Activated naive CD8-positive, alpha-beta T cell treated with anti-CD3 and anti-CD28 coated beads, Interleukin-2, amount 50 U/mL, for 16 hours (primary cell): ENCODE data around the gene PLCB4.

Source experiments
- DNase-seq: peaks from one replicate; pipeline ENCODE4 v3.0.0-alpha.2; 2020; ENCODE audit warnings: low read depth, low spot score

PLCB4 gene

DNA sequence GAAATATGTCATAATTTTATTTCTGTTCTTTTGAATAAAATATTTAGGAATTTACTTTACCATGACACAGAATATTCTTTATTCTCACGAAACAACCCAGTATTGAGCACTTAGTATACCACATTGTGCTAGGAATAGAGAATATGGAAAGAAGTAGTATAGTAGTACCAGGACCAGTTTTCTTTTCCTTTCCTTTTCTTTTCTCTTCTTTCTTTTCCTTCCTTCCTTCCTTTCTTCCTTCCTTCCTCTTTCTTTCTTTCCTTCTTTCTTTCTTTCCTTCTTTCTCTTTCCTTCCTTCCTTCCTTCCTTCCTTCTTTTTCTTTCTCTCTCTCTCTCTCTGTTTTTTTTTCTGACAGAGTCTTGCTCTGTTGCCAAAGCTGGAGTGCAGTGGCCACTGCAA is 7.5 kb upstream of the PLCB4 start:
- DNase-seq, result no peak

DNA sequence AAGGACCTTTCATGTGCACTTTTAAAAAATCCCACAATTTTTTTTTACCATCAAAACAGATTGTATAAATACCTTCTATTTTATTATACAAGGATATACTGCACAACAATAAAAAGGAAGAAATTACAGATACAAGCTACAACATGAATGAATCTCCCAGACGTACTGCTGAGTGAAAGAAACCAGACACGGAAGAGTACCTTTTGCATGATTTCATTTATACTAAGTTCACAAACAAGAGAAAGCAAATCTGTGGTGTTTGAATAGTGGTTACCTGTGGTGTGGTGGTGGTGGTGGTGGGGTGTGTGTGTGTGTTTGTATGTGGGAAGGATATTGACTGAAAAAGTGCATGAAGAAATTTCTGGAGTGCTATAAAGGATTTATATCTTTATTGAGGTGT is 6.8 kb upstream of the PLCB4 start:
- DNase-seq, result no peak

DNA sequence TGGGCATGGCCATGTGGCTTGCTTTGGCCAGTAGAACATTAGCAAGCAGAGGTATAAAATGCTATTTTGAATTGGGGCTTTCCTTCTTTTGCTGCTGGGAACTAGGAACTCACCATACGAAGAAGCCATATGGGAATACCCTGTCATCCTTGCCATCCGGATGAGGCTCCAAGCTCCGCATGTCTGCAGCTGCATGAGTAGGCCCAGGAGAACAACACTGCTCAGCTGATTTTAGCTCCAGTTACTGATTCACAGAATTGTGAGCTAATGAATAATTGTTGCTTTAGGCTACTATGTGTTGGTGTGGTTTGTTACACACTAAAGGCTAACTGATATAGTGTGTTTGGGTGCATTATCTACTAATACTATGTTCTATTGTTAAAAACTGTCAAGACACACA is 2.7 kb upstream of the PLCB4 start:
- DNase-seq, result no peak

DNA sequence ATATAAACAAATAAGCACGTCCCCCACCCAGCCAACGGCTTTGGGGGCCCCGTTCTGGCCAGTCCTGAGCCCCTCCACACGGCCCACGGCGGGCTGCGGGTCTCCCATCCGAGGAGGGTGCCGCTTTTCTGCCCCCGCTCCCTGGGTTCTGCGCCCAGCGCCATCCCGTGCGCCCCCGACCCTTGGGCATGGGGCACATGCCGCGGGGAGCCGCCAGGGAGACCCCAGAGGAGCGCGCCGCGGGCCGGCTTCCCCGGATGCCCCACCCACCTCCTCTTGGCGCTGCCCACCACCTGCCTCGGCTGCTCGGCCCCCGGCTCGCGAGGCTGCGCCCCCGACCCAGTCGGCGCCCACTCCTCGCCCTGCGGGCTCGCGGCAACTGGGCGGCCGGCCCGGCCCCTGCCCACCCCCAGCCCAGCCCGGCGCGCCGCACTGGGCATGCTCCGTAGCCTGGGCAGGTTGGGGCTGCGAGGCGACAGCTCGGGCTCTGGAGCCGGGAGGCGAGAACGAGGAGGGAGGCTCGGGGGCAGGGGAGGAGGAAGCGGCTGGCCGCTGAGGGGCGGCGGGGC is 570 bp upstream of the PLCB4 start:
- DNase-seq, result no peak

DNA sequence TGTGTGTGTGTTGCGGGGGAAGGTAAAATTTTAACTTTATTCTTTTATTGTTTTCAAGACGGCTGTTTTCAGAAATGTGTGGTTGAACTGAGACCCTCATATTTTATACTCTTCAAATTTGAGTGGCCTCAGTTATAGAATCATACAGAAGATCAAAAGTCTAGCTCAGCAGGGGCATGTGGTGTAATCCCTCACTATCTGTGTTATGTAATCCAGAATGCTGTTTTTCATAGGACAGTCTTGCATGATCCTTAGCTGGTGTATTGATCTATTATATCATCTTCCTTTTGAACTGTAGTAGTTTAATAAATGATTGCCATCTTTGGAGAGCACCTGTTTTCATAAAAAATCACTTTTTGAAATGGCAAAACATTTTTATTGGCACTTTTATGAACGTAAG is 1.4 kb downstream of the PLCB4 start:
- DNase-seq, result no peak

DNA sequence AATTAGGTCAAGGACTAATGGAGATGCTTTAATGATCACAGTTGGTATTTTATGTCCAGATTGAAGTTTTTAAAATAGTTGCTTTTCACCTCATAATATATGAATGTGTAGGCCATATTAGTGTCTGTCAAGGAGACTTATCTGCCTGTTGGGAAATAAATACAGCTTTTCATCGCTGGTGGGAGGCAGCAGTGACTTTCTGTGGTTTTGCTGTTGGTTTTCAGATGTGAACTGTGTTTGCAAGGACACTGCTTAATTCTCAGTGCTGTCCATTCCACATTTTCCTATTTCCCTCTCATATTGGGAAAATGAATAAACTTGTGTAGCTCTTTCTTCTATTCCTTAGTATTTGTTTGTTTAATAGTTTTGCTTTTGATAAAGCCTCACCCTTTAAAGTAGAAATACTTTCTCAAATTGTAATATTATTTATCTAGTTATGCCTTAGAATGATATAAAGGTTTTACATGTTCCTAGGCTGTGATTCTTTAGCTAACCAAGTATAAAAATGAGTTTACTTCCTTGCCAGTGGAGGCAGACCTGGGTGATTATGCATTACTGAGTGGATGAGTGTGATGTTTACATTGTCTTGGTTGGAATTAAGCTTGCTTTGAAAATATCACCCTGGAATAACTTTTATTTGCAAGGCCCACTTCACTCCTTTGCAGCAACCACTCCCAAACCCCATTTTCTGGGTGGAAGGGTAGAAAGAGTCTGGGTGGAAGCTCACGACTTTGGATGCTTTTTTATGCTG is 3.3 kb downstream of the PLCB4 start:
- no peak for DNase-seq

DNA sequence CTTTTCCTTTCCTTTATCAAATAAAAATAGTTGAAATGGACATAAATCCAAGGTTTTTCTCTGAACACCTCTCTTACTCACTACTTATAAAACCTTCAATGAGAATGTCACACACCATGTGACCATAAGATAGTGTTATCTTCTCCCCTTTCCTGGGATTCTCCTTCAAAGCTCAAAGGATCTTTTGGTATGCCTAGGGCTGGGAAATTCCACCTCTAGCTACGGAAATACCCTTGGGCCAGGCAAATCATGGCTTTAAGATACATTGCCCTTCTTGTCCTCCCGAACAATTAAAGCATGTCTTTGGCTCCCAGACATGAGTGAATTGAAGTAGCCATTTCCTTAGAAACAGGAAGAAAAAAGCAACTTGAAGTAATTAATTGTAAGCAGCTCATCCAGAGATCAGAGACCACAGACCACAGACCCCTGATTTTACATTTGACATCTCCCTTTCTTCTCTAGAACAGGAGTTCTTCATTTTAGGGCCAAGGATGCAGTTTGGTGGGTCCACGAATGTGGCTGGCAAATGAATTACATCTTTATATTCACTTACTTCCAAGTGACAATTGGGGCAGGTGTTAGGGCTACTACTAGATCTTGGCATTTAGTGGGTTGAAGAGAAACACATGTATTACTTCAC is 4.1 kb downstream of the PLCB4 start:
- DNase-seq, result no peak

DNA sequence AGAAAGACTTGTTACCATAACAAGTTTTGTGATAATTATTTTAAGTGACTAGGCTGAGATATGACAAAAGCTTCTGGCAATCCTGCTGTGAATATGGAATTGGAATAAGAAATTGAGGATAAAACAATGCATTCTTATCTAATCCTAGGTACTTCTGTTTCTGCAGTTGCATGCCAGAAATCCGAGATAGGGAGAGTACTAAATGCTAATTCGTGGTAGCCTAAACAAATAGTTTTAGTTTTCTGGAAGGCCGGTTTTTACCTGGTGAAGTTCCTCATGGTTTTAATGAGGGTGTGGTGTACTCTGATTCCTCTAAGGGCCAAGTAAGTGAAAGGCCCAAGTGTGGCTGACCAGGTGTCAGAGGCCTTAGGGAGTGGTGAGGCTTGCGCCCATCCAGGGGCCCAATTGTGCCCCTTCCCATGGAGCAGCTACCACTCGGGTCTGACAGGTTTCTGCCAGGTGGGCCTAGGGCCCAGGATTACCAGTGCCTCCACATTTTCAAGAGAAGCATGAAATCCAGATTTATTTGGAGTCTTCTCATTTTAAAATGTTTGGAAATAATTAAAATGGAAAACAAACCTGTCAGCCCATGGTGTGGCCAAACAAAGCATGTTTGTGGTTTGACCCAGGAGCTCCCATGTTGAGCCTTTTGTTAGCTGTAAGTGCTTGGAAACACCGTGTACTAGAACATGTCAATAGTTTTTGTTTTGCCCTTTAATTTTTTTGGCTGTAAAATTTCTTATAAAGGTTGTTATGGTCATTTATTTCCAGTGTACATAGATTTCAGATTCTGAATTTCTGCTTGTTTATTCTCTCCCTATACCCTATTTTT is 6.6 kb downstream of the PLCB4 start:
- DNase-seq, result no peak

DNA sequence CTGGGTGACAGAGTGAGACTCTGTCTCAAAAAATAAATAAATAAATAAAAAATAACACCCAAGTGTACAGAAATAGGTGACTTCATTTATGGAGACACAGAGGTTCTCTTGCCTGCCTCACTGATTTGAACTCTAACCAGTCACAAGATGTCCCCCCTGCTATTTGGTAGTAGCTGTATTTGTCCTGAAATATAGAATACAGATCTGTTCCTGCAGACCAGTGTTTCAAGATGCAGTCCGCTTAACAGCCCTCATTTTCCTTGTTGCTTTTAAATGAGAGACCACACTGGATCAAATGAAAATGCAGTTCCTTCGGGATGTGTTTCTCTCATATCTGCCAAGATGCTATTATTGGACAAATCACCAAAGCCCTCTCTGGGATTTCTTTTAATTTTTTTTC is 7.6 kb downstream of the PLCB4 start:
- DNase-seq, result no peak

DNA sequence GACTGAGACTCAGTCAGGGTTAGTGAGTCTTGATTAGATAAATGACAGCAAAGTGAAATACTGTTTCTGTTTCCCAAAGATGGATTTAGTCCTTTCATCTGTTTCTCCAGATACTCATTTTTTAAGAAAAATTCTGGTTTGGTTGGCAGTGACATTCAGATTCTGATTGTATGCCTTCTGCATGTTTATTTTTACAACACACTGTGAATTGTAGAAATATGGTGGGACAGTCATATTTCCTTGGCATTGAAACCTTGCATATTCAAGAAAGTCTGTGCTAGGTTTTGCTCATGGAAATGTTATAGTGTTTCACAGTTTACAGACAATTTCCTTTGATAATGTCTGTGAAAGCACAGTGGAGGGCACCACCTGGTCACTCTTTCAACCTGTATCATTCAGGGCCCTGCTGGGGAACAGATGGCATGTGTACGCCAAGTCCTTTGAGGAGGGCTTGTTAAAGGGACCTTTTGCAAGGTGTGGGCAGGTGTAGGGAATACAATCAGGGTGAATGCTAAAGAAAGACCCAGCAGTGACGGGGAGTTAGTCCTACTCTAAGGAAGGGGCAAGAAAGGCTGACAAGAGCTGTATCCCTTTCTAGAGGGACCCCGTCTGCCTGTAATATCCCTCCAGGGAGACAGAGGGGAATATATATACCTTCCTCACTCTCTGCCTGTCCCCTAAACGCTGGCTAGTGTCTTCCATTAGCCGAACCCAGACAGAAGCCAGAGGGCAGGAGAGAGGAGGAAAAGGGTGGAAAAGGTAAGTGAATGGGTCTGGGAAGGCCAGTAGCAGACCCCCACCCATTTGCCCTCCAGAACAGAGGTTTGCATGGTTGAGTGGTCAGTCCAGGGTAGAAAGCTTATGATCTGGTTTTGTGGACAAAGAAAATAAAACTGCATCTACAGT is 10.2 kb downstream of the PLCB4 start:
- no peak for DNase-seq

DNA sequence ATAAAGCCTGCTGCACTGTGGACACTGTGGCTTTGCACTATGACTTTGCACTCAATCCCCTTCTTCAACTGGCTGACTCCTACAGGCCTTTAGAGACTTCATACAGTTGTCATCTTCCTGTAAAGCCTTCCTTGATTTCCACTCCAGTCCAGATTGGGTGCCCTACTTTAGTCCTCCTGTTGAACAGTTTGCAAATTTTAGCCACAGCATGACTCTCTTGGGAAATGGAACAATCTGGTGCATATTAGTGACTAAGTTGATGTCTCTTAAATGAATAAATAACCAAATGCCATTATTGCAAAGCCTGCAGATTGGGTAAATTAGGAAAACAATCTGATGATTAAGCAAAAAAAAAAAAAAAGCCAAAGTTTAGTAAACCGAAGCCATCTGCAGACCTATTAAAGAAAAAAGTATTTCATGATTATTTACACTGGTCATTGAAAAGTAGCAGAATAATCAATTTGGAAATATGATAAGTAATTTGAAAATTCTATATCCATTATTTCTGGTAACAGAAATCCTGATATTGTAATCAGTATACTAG is 12.6 kb downstream of the PLCB4 start:
- DNase-seq, result no peak

DNA sequence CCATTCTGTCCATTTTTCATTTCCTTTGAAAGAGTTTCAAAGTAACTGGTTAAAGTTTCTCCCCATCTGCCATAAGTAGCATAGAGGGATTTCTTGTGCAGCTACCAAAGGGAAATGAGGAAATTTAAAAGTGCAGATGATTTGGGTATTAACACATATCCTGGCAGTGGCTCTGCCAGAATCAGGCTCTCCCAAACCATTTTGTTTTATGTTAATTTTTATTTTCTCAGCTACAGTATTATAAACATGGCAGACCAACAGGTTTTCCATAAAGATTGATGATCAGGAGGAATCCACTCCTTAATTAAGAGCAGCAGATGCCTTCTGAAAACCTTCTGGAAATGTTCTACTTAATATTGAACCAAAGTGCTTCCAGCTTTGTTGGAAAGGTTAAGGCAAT is 13.9 kb downstream of the PLCB4 start:
- DNase-seq, result no peak

DNA sequence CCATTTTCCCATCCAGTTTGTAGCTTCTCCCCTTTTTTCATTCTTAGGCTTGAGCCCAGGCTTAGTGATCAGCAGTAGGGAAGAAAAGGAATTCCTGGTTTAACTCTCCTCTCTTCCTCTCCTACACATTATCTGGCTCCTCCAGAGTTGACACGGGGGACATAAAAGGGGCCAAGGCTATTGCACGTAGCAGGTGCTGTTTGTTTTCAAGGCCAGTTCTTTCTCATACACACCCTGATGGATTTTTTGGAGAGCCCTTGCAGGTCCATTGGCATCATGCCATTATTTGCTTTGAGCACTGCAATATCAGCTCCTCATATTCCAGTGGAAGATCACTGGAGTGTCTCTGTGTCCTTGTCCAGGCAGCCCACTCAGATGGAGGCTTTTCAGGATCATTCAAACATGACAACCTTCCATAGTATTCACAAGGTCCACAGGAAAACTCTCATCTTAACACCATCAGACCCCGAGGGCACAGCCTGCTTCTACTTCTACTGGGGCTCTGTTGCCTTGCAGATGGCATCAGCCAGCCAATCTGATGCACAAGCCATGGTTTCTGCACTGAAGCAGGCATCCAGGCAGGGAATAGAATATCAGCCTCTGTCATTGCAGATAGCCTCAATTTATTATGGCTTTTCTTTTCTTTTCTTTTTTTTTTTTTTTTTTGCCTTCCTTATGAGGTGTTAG is 18.8 kb downstream of the PLCB4 start:
- no peak for DNase-seq

DNA sequence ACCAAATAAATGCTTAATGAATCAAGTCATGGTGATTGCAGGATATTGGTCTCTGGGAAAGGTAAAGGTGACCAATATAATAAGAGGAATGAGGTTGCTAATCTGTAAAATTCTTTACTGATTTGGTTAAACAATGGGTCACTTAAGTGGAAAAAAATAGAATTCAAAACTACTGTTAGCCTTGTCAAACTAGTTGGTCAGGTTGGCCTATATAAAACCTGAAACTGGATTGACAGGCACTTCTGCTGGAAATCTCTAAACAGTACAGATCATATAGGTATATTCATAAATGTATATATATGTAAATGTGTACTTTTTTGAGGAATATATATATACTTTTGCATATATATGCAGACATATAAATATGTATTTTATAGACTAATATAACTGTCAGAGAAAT is 19.7 kb downstream of the PLCB4 start:
- no peak for DNase-seq

DNA sequence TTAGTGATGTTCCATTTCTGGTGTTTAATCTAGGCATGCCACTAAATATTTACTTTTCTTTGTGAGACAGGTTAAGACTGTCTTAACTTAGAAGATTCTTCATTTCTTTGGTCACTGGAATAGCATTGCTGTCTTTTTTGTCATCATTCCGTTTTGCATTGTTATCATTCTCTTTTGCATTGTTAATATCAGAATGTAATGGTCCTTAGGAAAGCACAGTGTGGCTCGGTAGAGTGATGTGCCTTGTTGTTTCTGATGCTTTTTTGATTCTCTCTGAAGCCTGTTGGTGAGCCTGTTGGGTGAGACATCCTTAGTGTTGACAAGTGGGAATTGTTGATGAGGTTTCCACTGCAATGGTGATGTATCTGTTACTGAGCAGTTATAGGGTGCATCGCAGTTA is 23.2 kb downstream of the PLCB4 start:
- no peak for DNase-seq

DNA sequence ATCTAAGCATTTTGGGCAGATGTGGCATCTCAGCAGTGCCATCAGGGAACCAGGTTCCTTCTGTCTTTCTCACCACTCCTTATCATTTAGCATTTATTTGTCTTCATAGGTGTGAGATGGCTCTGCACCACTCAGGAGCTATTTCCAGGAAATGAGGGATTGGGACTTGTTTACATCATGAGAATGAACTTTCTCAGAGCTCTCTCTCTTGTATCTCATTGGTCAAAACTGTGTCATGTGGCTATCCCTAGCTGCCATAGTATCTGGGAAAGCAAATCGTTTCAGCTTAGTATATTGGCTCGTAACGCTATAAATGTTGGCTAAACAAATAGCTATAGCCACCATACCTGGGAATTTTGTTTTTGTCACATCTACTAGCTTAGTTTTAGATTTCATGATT is 23.8 kb downstream of the PLCB4 start:
- no peak for DNase-seq

DNA sequence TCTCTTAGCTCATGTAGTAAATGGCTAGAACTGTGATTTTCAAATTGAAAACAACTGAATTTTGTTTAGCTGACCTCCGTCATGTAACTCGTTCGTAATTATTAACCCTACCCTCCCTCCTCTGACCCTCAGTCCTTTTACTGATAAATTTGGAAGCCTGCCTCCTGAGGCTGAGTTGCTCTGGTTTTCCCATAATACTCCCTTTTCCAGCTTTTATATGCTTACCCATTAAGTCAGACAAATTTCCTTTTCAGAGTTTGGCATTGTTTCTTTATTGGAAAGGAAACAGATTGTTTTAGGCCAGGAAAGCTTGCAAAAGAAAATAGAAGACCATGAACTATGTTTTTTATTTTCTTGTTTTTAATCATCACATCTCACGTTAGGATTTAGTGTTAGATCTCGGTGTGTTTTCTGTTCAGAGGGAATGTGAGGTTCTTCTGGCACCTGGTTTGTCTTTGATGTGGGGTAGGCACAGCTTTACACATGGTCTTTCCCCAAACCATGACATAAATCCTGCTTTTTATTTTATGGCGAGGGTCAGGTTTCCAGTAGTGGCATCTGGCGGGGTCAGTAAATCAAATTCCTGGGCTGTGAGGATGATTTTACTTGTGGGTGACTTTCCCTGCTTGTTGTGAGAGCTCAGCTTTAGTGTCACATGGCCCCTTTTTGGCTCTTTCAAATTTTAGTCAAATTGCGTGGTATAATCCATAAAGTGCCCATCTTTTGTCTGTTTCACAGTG is 24.5 kb downstream of the PLCB4 start:
- DNase-seq, result no peak

DNA sequence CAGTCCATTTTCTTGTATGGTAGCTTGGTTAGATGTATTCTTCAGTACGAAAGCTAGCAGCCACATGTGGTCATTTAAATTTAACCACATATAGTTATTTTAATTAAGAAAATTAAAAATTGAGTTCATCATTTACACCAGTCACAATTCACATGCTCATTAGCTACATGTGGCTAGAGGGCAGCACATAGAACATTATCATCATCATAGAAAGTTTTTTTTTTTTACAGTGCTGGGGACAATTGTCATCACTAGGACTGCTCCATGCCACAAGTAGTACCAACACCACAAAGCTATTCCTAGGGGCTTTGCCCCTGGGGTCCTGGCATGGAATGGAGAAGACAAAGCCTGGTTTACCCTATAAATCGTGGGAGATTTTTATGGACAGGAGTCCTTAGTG is 30.5 kb downstream of the PLCB4 start:
- DNase-seq, result no peak

DNA sequence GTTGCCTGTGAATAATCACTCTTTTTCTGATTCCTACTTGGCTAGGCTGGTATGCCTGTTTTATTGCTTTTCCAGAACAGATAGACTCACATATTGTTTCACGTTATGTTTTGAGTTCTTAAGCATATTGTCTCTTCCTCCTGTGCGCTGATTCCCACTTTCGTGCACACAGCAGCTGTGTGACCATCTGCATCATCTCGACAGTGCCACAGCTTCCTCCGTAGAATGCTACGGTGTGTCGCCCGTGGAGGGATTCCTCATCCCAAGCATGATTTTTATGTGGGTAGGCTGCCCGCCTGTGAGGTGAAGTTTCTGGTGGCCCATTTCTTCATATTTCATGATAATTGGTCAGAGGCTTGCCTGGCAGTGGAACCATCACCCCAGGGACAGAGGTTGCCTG is 31.8 kb downstream of the PLCB4 start:
- no peak for DNase-seq

DNA sequence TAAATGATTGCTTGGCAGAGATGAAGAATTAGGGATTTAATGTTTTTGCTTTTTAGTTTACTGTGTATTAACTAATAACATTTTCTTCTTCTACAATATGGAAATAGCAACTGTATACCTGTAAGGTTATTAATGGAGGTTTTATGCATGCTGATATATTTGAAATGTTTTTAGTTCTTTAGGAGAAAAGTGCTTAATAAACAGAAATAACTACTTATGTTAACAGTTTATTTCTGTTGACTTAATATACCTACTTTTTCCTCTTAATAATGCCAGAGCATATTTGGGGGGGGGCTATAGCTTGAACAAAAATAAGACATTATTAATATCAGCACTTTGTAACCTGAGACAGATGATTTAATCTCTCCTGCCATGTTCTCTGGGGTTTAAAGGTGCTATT is 33.6 kb downstream of the PLCB4 start:
- no peak for DNase-seq
